ENCODE measurements around the gene CD300LG.
"Not testable (repeated sequence)": the region's sequence is repeated elsewhere in the genome, so short reads cannot be mapped to it uniquely, and the experiment has no call there.

Gene CD300LG

DNA sequence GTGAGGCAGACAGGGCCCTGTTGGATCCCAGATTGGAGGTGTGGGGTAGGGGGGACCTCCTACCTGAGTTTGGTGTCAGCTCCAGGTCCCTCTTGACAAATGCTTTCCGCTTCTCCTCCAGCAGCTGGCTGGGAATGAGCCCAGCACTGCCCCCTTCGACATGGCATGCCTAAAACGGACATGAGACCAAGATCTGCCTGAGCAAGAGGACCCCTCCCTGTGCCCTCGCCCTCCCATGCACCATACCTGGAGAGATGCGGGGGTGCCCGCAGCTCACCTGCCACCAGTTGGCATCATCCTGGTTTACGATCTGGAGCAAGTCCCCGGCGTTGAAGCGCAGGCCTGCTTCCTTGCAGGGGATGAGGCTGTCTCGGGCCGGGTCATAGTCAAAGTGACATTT is 34.2 kb downstream of the CD300LG start:
- no peak for DNase-seq

DNA sequence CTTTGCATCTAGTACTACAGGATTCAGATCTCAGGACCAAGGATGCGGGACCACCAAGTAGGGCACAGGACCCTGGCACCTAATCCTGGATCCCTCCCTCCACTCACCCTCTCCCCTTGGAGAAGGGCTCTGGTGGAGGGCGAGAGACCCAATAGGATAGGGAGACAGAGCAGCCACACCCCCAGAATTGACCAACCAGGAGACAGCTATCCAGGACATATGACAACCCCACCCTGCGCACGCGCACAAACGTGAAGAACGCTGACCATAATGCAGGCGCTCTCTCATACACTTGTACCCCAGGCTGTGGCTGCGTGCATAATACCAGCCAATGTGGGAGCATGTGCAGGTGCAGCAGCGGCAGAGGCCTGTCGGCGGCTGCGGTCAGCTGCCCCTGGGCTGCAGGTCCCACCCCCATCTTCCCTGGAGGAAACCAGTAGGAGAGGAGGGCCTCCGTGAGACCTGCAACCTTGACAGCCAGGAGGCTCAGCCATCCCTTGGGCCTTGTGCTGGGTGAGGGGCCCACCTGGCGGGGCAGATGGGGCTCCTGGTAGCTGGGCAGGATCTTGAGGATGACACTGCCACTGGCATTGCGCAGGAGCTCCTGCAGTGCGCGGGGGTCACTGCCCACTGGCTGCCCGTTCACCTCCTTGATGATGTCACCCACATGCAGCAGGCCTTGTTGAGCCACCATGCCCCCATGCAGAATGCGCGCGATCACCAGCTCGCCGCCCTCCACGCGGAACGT is 35.0 kb downstream of the CD300LG start:
- no peak for DNase-seq

DNA sequence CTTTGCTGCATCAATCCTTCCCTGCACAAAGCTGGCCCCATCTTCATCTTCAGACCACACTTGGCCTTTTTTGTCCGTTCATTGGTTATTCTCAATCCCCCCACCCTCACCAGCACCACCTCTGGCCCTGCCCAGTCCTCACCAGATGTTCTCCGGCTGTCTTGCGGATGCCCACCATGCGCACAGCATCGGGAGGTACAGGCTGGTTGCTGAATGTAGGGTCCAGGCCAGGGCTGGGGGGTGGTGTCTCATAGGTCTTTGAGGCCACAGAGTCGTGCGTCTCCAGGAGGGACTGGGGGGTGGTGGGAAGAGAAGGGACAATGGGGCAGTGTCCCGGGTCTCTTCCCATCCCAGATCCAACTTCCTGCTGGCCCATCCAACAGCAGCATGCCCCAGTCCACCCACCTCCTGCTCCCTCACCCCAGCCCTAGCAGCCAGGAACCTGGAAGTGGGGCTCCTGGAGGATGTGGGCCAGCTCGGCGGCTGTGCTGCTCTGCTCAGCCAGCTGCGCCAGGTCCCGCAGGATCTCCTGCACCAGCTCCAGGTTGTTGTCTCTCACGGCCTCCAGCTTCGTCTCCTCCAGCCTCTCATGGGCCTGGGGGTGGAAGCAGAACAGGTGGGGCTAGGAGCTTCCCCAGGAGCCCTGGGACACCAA is 35.9 kb downstream of the CD300LG start:
- no peak for DNase-seq

DNA sequence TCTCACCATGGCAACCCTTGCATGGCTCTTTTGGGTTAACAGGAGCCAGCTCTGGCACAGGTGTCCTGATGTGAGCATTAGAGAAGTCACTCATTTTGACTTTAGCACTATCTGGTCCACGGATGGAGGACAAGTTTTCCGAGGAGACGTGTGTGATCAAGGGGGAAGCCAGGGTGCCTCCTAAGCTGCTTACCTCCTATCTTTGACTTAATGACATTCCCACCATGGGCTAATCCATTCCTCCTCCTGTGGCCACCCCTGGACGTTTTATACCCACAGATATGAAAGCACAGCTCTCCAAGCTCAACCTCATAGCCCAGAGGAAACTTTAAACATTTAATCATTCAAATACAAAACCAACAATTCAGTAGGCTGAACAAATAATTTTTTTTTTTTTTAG is 41.6 kb downstream of the CD300LG start:
- DNase-seq, result no peak

DNA sequence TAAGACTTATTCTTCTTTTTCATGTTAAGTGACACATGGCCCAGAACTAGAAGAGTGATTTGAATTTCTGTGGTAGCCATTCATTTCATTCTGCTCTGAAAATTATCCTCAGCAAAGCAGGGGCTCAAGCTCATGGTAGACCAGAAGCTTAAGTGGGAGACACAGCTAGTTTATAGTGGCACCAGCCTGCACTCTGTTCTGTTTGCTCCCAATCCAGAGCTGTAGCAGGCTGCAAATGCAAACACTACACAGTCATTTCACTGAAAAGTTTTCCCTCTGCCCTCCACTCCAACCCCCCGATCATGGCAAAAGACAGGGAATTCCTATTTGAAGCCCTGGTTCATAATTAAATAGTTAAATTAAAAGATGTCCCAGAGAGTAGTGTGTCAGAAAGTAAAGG is 43.3 kb downstream of the CD300LG start:
- DNase-seq, result no peak

DNA sequence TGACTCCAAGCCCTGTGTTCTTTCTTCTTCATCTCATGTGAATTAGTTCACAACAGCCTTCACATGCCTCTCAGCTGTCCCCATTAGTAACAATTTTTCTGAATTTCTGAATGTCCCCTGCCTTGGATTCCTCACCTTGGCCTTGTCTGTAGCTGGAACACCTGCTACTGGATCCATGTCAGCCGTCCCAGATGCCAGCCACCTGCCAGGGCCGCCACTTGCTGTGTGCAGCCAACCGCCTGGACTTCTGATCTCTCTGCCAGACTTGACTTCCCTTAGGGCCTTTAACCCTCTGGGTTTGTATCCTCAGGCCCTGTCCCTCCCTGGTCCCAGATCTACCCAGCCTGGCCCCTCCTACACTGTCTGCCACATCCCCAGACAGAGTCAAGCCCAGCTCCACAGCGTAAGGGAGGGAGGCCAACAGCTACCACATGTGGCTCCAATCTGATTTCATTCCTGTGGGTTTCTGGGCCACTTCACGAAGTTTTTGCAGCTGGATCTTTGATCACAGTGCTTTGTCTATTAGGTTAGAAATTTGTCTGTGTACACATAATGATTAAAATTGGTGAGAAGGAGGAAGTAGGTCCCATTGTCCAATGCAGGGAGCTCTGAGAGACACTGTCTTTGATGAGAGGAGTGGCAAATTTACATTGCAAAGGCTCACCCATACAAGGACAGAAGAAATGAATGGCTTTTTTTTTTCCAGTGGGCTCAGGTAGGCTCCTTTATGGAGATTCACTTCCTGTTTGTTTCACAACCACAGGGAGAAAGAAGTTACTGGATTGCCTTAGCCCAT is 45.1 kb downstream of the CD300LG start:
- no peak for DNase-seq

DNA sequence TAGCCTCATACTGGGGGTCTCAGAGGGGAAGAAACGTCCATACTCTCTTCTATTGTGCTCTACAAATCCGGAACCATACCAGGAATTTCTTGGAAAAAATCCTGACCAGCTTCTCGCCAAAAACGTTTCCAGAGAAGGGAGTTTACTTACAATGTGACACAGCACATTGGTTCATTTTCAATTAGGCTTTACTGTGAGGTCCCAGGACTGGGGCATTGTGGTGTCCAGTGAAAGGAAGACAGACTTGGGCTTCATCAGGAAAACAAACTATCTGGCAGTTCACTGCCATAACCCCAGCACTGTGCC is 45.6 kb downstream of the CD300LG start:
- DNase-seq, result no peak

DNA sequence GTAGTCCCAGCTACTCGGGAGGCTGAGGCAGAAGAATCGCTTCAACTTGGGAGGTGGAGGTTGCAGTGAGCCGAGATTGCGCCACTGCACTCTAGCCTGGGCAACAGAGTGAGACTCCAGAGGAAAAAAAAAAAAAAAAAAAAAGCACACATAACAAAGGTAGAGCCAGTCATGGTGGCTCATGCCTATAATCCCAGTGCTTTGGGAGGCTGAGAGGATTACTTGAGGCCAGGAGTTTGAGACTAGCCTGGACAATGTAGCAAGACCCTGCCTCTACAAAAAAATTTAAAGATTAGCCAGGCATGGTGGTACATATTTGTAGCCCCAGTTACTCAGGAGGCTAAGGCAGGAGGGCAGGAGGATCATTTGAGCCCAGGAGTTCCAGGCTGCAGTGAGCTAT is 47.5 kb downstream of the CD300LG start:
- DNase-seq, result not testable (repeated sequence)

DNA sequence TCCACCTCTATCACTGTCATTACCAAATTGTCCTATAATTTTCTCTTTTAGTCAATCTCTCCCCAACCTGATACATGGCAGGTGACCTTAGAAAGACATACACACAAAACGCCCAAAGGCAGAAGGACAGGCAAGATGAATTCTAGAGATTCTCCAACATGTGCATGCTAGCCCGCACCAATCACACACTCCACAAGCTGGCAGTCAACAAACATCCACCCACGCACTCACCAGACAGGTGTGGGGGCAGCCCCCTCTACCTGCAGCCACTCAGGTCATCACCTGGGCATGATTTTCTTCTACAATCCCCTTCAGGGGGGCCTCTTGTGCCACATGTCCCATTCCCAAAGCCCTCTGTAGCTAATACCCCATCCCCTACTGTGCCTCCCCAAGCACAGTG is 50.9 kb downstream of the CD300LG start:
- DNase-seq, result no peak

DNA sequence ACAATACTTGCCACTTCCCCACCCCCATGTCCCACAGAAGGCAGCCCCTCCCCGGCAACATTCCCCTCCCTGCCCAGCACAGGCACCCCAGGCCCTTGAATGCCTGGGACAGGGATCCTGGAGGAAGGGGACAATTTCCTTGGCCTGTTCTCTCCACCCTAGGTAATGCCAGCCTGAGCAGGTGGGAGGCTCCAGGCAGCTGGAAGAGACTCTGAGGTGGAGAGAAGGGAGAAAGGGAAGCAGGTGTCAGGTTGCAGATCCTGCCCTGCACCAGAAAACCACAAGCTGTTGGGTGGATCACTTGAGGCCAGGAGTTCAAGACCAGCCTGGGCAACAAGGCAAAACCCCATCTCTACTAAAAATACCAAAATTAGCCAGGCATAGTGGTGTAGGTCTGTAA is 51.5 kb downstream of the CD300LG start:
- no peak for DNase-seq

DNA sequence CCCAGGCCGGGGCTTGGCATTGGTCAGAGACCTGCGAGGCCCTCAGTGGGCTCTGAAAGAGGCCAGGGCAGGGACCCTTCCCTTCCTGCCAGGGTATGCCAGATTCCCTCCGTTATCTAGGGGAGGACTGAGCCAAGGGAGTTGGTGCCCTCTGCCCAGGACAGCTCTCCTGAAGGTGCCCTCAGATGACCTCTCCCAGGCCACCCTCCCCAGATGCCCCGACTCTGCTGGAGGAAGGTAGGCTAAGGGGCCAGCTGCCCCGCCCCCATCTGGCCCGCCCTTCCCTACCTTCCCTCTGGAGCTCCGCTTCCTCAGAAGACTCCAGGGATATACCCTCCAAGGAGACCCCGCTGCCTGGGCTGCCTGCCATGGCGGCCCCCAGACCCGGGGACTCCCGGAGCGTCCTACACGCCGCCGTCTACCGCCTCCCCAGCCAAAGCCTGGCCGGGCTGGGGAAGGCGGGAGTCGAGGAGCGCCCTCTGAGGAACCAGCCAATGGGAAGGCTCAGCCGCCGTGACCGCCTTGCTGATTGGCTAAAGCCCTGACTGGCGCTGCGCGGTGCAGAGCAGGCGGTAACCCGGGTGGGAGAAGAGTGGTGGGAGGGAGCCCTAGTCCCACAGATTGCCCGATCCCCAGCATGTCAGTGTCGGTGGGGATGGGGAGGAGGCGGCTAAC is 53.3 kb downstream of the CD300LG start:
- peak; percentile 92 for DNase-seq

DNA sequence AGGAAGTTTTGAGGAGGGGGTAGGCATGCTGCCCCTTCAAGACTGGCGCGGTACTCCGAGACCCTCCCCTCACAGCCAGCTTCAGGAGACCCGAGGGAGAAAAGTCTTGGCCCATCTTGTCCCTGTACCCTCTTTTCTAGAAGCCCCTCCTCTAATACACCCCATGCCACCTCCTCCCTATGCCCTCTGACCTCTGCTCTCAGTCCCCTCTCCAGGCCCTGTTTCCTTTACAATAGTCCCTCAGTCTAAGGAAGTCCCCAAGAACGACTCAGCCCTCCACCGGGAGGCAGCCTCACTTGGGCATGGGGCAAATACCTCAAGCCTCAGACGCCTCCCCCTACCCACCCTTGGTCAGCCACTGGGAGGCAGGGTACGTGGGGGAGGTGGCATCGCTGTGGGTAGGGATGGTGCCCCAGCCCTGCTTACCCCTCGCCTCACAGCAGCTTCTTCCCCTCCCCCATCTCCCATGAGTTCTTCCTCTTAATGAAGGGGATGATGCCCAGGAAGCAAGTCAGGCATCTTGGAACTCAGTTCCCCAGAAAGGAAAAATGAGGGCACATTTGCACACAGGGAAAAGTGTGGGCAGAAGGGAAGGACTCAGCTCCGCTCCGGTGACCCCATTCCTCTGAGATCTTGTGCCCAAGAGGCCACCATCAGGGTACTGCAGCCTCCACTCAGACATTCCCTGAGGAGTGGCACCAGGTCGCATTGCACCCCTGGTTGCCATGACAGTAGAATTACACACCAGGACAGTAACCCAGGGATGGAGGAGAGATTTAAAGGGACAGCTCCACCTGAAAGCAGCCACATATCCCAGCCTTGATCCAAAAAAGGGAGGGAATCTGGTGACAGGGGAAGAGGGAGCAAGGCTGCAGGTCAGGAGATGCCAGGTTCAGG is 54.1 kb downstream of the CD300LG start:
- DNase-seq, result no peak

DNA sequence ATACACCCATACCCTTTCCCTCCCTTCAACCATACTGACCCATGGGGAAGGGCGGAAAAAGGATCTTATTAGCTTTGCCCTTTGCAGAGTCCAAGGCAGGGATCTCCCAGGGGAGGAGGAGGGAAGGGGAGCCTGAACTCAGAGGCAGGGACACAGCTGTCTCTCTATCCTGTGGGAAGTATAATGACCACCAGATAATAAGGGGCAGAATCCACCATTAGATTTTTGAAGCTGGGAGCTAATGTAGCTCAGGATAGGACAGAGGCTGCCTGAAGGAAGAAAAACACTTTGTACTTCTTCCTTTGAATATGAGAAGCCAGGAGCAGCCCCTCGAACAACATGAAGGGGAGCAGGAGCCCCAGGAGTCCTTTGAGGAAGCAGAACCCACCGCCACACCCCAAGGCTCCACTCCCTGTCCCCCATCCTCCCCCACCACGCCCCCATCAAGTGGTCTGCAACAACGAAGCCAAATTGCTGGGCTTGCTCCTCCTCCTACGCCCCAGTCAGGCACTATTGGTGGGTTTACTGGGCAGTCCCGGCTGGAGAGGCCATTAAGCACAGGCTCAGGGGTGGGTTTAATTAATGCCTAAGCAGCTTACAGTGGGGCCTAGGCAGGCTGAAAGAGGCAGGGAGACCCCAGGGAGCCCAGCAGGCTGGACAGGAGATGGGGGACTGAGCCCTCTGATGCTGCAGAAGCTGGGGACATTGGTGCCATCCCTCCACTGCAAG is 55.0 kb downstream of the CD300LG start:
- DNase-seq, result no peak

DNA sequence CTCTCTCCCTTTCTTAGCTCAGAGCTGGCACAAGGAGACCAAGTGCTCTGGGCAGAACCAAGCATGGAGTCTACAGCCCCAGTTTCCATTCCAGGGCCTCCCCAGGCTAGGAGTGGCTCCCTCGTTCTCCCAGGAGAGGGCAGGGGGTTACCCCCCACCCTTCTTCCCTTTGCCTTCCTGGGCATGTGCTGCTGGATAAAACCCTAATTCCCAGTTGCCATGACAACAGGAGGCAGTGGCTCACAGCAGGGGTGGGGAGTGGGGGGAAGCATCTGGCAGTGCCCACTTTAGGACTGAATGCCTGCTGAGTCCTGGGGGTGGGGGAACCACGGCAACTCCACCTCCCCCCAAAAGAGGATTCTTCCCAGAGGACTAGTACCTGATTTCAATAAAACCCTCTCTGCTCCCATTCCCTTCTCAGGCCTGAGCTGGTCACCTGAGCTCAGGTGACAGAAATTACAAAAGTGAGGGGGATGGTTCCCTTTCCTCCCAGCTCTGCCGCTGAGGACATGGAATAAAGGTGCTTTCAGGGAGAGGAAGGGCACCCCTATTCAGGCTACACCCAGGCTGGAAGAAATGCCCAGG is 58.5 kb downstream of the CD300LG start:
- DNase-seq, result no peak

DNA sequence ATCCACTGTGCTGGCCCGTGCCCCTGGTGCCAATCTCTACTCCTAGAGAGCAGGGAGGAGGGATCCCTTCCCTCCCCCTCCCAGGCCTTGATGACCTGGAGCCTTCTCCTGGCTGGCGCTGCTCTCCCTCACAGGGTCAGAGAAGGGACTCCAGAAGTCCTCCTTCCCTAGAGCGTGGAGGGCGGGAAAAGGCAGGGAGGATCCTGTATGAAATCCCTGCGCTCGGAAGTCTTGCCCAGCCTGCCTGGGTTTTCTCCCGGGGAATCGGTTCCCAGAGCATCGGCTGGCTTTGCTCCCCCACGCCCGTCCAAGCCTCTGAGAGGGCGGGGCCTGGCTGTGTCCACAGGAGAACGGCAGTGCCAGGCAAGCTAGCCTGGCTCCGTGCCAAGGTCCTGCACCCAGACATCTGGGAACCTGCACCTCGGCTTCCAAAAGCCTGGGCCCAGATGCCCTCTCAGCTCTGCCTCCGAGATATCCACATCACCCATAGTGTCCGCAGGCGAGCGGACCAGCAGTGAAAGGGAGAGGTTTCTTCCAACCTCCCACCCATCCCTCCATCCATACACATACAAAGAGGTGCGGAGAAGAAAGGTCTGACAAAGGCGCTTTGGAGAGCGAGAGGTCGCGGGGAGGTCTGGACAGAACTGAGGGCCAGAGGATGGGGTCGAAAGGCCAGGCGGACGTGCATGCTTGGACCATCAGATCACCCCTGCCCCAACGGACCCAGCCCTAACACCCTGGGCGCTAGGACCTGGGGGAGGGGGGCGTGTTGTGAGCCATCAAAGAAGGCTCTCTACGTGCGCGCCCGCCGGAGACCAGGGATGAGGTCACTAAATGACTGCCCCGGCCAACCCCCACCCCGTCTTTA is 59.2 kb downstream of the CD300LG start:
- DNase-seq, result peak; percentile 60

DNA sequence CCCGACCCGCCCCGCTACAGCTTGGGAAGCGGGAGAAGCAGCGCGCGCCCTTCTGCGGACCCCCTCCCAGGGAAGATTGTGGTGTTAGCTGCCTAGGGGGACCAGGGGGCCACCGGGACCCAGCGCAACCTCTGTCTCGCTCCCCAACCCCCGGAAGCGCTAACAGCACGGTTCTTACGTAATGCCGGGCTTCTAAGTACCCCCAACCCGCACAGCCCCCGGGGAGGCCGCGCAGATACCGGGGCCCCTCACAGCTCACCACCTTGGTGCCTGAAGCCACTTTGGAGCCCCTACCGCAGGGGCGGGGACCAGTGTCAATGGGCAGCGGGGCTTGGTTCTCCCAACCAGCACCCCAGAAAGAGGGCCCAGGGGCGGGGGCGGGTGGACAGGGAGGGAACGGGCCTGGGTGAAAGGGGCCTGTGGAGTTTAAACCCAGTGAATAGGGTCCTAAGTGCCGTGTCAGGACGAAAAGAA is 60.0 kb downstream of the CD300LG start:
- DNase-seq, result no peak

DNA sequence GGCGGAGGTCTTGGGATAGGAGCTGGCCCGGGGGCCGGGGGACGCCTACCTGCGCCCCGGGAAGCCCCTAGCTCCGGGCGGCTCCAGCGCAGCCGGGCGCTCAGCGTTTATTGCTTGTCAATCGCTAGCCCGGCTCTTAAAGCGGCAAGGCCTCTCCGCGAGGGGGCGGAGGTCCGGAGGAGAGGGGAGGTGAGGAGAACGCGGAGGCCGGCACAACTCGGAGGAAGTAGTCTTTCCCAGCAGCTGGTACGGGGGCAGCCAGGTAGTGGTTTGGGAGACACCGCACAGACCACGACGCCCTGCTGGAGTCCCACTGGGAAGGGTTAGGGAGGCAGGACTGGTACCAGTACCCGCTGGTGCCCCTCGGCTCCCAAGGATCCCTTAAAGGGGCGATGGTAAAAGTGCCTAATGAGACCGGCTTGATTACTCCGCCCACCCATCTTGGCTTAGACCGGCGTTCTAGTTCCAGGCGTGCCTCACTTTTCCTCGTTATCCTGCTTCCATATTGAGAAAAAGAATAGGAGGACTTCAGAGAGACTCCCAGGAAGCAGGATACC is 60.5 kb downstream of the CD300LG start, which contains the start of gene MPP2:
Gene MPP2, minus strand, starts transcription at position 112 of the 557 bp plus-strand sequence. CDS start 3,076 bp downstream, outside the sequence.
- peak; percentile 70 for DNase-seq

DNA sequence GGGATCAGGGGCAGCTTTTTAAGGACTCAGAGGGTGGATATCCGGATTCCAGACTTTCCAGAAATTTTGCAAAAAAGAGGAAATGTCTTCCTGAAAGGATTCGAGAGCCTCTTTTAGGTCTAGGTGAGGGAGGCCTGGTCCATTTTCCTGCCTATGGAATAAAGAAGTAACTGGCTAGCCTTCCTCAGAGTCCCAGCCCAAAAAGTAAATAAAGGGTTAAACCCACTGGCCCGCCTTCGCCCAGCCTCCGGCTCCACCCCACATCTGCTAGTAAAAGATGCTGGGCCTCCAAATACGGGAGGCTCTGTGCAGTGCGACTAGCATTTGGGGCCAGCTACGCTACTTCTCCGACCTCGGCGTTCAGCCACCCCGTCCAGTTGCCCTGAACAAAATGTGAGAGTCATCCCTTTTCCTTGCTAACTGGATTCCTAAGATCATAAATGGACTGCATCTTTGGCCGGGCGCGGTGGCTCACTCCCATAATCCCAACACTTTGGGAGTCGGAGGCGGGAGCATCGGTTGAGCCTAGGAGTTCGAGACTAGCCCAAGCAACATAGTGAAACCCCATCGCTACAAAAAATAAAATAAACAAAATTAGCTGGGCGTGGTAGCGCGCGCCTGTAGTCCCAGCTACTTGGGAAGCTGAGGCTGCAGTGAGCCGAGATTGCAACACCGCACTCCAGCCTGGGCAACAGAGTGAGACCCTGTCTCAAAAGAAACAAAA is 61.2 kb downstream of the CD300LG start:
- DNase-seq, result peak; percentile 70
